H1 (cell line): ENCODE measurements around the gene PDLIM3. TPM values are rescaled to one million over a fixed set of nuclear protein-coding genes. Genes with fewer than 3 reads are reported as not detected.

Source experiments
- CTCF ChIA-PET: fragments of 300-600 bp; sonication (Branson Sonifier 250); formaldehyde crosslinking; loops from one replicate; lab custom pipeline; 2021; ENCODE audit not compliant: partially characterized antibody; lab: Charles Lee
- POLR2A ChIA-PET: fragments of 300-600 bp; sonication (Branson Sonifier 250); formaldehyde crosslinking; loops from one replicate; lab custom pipeline; 2021; ENCODE audit warnings: inconsistent platforms; ENCODE audit not compliant: partially characterized antibody; lab: Charles Lee
- DNase-seq, 2 experiments: peaks; one replicate each; pipeline versions ENCODE4 v3.0.0 to v3.0.0-alpha.2; 2010 to 2022; ENCODE audit warnings: low spot score in 2 of 2, low read depth in 1 of 2, mixed read lengths in 1 of 2
- FAIRE-seq: peaks from 2 replicates; lab custom pipeline; 2011; peaks lifted over from hg19 to GRCh38; lab: Jason Lieb, UNC
- H2AFZ ChIP-seq: 2 replicates; pipeline ENCODE4 v1.8.1; 2012; ENCODE audit warnings: low read length, inconsistent platforms
- H2AK5ac ChIP-seq: 2 replicates; pipeline ENCODE4 v1.6.1; 2013; ENCODE audit warnings: low read depth, low read length
- H2BK120ac ChIP-seq: replicated peaks from 2 replicates; pipeline ENCODE3; 2013; ENCODE audit warnings: low read depth, low read length, inconsistent platforms
- H2BK12ac ChIP-seq: 2 replicates; pipeline ENCODE4 v1.6.1; 2013; ENCODE audit warnings: low read depth, low read length
- H2BK15ac ChIP-seq: 2 replicates; pipeline ENCODE4 v1.6.1; 2013; ENCODE audit warnings: low read length
- H2BK20ac ChIP-seq: 2 replicates; pipeline ENCODE4 v1.6.1; 2013; ENCODE audit warnings: low read length
- H2BK5ac ChIP-seq: 2 replicates; pipeline ENCODE4 v1.6.1; 2013; ENCODE audit warnings: low read depth, low read length
- H3K14ac ChIP-seq: 2 replicates; pipeline ENCODE4 v1.6.1; 2013; ENCODE audit warnings: inconsistent platforms; ENCODE audit not compliant: insufficient read length
- H3K18ac ChIP-seq: 2 replicates; pipeline ENCODE4 v1.6.1; 2013; ENCODE audit warnings: low read length; ENCODE audit errors: extremely low read depth
- H3K23ac ChIP-seq: 2 replicates; pipeline ENCODE4 v1.6.1; 2013; ENCODE audit warnings: inconsistent platforms; ENCODE audit not compliant: insufficient read length
- H3K23me2 ChIP-seq: 2 replicates; pipeline ENCODE4 v1.6.1; 2013; ENCODE audit warnings: low read depth, low read length
- H3K27ac ChIP-seq: 2 replicates; pipeline ENCODE4 v1.6.1; 2011; ENCODE audit warnings: low read depth, low read length, inconsistent platforms
- H3K27me3 ChIP-seq, 4 experiments: replicated peaks in 1 of 4; 1 replicate in 1 of 4; 2 replicates in 3 of 4; pipeline versions ENCODE4 v1.6.1 to v1.8.1; 2011 to 2013; ENCODE audit warnings: low read length in 3 of 4, mild to moderate bottlenecking in 3 of 4, inconsistent platforms in 2 of 4, mixed read lengths in 2 of 4, moderate library complexity in 1 of 4; ENCODE audit not compliant: control insufficient read depth in 3 of 4, insufficient read depth in 3 of 4; ENCODE audit errors: extremely low read depth in 1 of 4
- H3K36me3 ChIP-seq, 4 experiments: 2 replicates each; pipeline versions ENCODE4 v1.6.1 to v1.8.1; 2011 to 2013; ENCODE audit warnings: mild to moderate bottlenecking in 4 of 4, low read length in 3 of 4, moderate library complexity in 2 of 4, control low read depth in 1 of 4, inconsistent platforms in 1 of 4; ENCODE audit not compliant: insufficient read depth in 4 of 4, control insufficient read depth in 2 of 4
- H3K4ac ChIP-seq: replicated peaks from 2 replicates; pipeline ENCODE3; 2013; ENCODE audit warnings: low read length, low read depth, mixed read lengths, inconsistent platforms; ENCODE audit not compliant: insufficient read length
- H3K4me1 ChIP-seq, 4 experiments: replicated peaks in 1 of 4; 1 replicate in 1 of 4; 2 replicates in 3 of 4; pipeline versions ENCODE4 v1.6.1 to v1.8.1; 2011 to 2013; ENCODE audit warnings: low read length in 3 of 4, inconsistent platforms in 2 of 4, mixed read lengths in 1 of 4; ENCODE audit not compliant: insufficient read depth in 4 of 4, control insufficient read depth in 3 of 4
- H3K4me2 ChIP-seq, 2 experiments: 2 replicates each; pipeline versions ENCODE4 v1.6.1 to v1.8.1; 2011 to 2013; ENCODE audit warnings: low read depth in 2 of 2, low read length in 2 of 2, control low read depth in 1 of 2, inconsistent platforms in 1 of 2, mild to moderate bottlenecking in 1 of 2; ENCODE audit not compliant: insufficient read depth in 1 of 2
- H3K4me3 ChIP-seq, 4 experiments: fragments of 200-600, 300-600 bp in 1 of 4; sonication (generic), shearing (Covaris generic), sonication (Bioruptor Twin) in 1 of 4; 2 replicates each; pipeline versions ENCODE4 v1.5.1 to v1.8.1; 2011 to 2016; ENCODE audit warnings: low read length in 4 of 4, low read depth in 3 of 4, control low read depth in 2 of 4, inconsistent platforms in 2 of 4, mild to moderate bottlenecking in 2 of 4, mixed read lengths in 1 of 4, moderate library complexity in 1 of 4; ENCODE audit not compliant: insufficient read depth in 2 of 4; ENCODE audit errors: extremely low read depth in 1 of 4
- H3K56ac ChIP-seq: replicated peaks from 2 replicates; pipeline ENCODE3; 2013; ENCODE audit warnings: low read depth, mild to moderate bottlenecking, mixed read lengths, low read length, inconsistent platforms; ENCODE audit not compliant: insufficient read length
- H3K79me1 ChIP-seq: 2 replicates; pipeline ENCODE4 v1.6.1; 2013; ENCODE audit warnings: low read depth, low read length, control low read depth
- H3K79me2 ChIP-seq, 2 experiments: 2 replicates each; pipeline versions ENCODE4 v1.6.1 to v1.8.1; 2012 to 2013; ENCODE audit warnings: low read length in 2 of 2, mild to moderate bottlenecking in 2 of 2, inconsistent platforms in 1 of 2; ENCODE audit not compliant: insufficient read depth in 2 of 2, control insufficient read depth in 1 of 2
- H3K9ac ChIP-seq, 4 experiments: replicated peaks in 1 of 4; 1 replicate in 1 of 4; 2 replicates in 3 of 4; pipeline versions ENCODE4 v1.6.1 to v1.8.1; 2011 to 2013; ENCODE audit warnings: low read depth in 3 of 4, low read length in 3 of 4, control low read depth in 2 of 4, mild to moderate bottlenecking in 2 of 4, moderate library complexity in 2 of 4, inconsistent platforms in 1 of 4; ENCODE audit errors: extremely low read depth in 1 of 4
- H3K9me3 ChIP-seq, 2 experiments: 2 replicates each; pipeline versions ENCODE4 v1.6.1 to v1.8.1; 2012 to 2013; ENCODE audit warnings: mild to moderate bottlenecking in 2 of 2, moderate library complexity in 2 of 2, control low read depth in 1 of 2, inconsistent platforms in 1 of 2, low read depth in 1 of 2, low read length in 1 of 2, mixed read lengths in 1 of 2; ENCODE audit not compliant: insufficient read depth in 2 of 2
- H4K20me1 ChIP-seq, 2 experiments: replicated peaks in 1 of 2; 2 replicates each; pipeline versions ENCODE3 to v1.8.1; 2011 to 2013; ENCODE audit warnings: inconsistent platforms in 2 of 2, low read length in 2 of 2, mild to moderate bottlenecking in 1 of 2; ENCODE audit not compliant: insufficient read depth in 2 of 2, control insufficient read depth in 1 of 2
- H4K5ac ChIP-seq: 2 replicates; pipeline ENCODE4 v1.6.1; 2013; ENCODE audit warnings: low read length, low read depth, mixed read lengths, inconsistent platforms; ENCODE audit not compliant: insufficient read length
- H4K8ac ChIP-seq: 2 replicates; pipeline ENCODE4 v1.8.0; 2013; ENCODE audit warnings: mild to moderate bottlenecking, moderate library complexity, low read length, inconsistent platforms; ENCODE audit not compliant: insufficient read depth; ENCODE audit errors: extremely low read depth
- H4K91ac ChIP-seq: replicated peaks from 2 replicates; pipeline ENCODE3; 2013; ENCODE audit warnings: low read length, mixed read lengths, inconsistent platforms; ENCODE audit not compliant: insufficient read length
- BACH1 ChIP-seq: IDR thresholded peaks from 2 replicates; pipeline ENCODE4 v1.6.1; 2012; ENCODE audit warnings: low read length, improper control_type of control experiment
- BCL11A ChIP-seq, 2 experiments: IDR thresholded peaks; one replicate each; pipeline ENCODE4 v1.6.1; 2011; ENCODE audit warnings: low read depth in 2 of 2, low read length in 2 of 2, mild to moderate bottlenecking in 2 of 2
- CEBPB ChIP-seq: IDR thresholded peaks from 2 replicates; pipeline ENCODE4 v1.6.1; 2012; ENCODE audit warnings: low read depth, low read length
- CHD1 ChIP-seq: IDR thresholded peaks from 2 replicates; pipeline ENCODE4 v1.6.1; 2012; ENCODE audit warnings: low read depth, low read length, improper control_type of control experiment
- JUN ChIP-seq: IDR thresholded peaks from 2 replicates; pipeline ENCODE4 v1.6.1; 2011; ENCODE audit warnings: low read depth, mild to moderate bottlenecking, improper control_type of control experiment, low read length
- NANOG ChIP-seq: IDR thresholded peaks from 2 replicates; pipeline ENCODE4 v1.6.1; 2011; ENCODE audit warnings: low read length, low read depth, mild to moderate bottlenecking, inconsistent platforms; ENCODE audit not compliant: insufficient read depth, poor library complexity, severe bottlenecking
- POLR2A ChIP-seq, 2 experiments: IDR thresholded peaks; 1 replicate in 1 of 2; 2 replicates in 1 of 2; pipeline ENCODE4 v1.6.1; 2011; ENCODE audit warnings: low read depth in 2 of 2, low read length in 2 of 2, mild to moderate bottlenecking in 2 of 2; ENCODE audit errors: control extremely low read depth in 1 of 2
- RNF2 ChIP-seq: fragments of 200-900, 300-1000 bp; sonication (generic); IDR thresholded peaks from 2 replicates; pipeline ENCODE4 v1.7.1; 2016; ENCODE audit warnings: borderline replicate concordance, low read depth, mild to moderate bottlenecking, antibody characterized with exemption, low read length; ENCODE audit not compliant: poor library complexity, severe bottlenecking; ENCODE audit errors: missing control alignments
- TAF1 ChIP-seq: IDR thresholded peaks from 2 replicates; pipeline ENCODE4 v1.6.1; 2011; ENCODE audit warnings: mild to moderate bottlenecking, low read depth, low read length
- YY1 ChIP-seq: IDR thresholded peaks from 2 replicates; pipeline ENCODE4 v1.6.1; 2011; ENCODE audit warnings: low read depth, mild to moderate bottlenecking, low read length
- WGBS, 2 experiments: shearing (Covaris generic) in 1 of 2; methylation state at CpG; one replicate each; pipeline versions ENCODE4 v1.1.6 to v1.1.7; 2013 to 2015; ENCODE audit warnings: low lambda C conversion rate in 2 of 2, mixed read lengths in 2 of 2, inconsistent platforms in 1 of 2, low coverage in 1 of 2, missing lambda C conversion rate in 1 of 2; ENCODE audit not compliant: insufficient replicate concordance in 2 of 2, insufficient coverage in 1 of 2, insufficient read length in 1 of 2; ENCODE audit errors: extremely low coverage in 1 of 2, missing lambda C conversion rate in 1 of 2; 5-methylcytosine and 5-hydroxymethylcytosine counted together
- polyA plus RNA-seq, 7 experiments: library from polyadenylated mRNA; depleted of rRNA in 3 of 7; stranded (reverse) in 5 of 7; unstranded in 2 of 7; fragments of >200 nt in 5 of 7; fragments of 200-250 nt in 2 of 7; gene quantifications; 1 replicate in 5 of 7; 2 replicates in 1 of 7; 4 replicates in 1 of 7; pipeline versions ENCODE4 v1.2.1 to v1.2.3, GENCODE V29; 2011 to 2013; ENCODE audit warnings: missing spikeins in 2 of 7, mixed read lengths in 2 of 7
- total RNA-seq: library from RNA; stranded (reverse); fragmentation: NEBNext Ultra II Directional; extraction: Animal tissue kit (Norgen Biotek cat#: 25700); gene quantifications from 2 replicates; pipeline ENCODE4 v1.2.1, GENCODE V29; 2021
- TF ChIP-seq, protein P1 (sequence below), 3 experiments: IDR thresholded peaks; 1 replicate in 2 of 3; 2 replicates in 1 of 3; pipeline versions ENCODE4 v1.5.1 to v1.6.1; 2011; ENCODE audit warnings: low read length in 3 of 3, mild to moderate bottlenecking in 3 of 3, inconsistent platforms in 2 of 3, low read depth in 1 of 3, moderate library complexity in 1 of 3; ENCODE audit not compliant: insufficient read depth in 1 of 3; ENCODE audit errors: control extremely low read depth in 1 of 3

PDLIM3 gene
- total and polyA plus RNA-seq, 2 of the 8 experiments (the other 6 are each of a cell fraction or from before 2014, with no cell fraction given), result 7.6 to 8.1 TPM

DNA sequence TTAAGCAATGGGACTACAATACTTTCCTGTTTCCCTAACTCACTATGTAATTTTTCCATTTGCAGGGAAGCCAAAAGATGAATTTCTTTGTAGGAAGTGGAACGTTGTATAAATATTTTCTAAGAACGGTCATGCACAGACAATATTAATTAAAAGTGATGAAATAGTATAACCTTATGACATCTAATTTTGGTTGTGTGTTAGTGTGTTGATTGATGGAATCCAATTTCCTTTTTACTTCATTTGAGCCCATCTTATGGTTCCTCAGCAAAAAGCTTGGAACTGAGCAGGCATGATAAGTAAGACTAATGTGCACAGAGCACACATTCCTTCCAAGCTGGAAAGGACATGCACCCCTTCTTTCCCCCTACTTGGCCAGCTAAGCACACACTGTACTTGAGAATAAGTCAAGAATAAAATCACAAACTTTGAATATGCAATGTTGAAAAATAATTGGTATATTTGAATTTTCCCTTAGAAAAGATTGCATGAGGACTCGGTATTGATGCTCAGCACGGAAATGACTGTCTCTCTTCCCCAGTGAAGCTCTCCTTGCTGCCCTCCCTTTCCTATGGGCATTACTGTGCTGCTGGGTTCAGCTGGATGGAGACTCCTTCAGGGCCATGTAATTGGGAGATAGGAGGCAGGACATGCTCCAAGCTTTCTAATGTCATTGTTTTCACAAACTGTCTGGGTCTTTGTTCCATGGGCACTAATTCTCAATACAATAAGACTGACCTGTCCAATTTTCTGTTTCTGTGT is 19.2 kb upstream of the PDLIM3 start:
- H3K23ac ChIP-seq, result no peak overlapping the region
- no peak overlapping the region for H2AK5ac ChIP-seq
- no peaks in the 10 kb centered on the region for H3K36me3 ChIP-seq
- no peak overlapping the region for H4K91ac ChIP-seq
- no peaks in the 10 kb centered on the region for H4K20me1 ChIP-seq
- H3K9ac ChIP-seq, result no peak overlapping the region
- ChIA-PET CTCF (no interaction called here), POLR2A (no interaction called here)
- no peak overlapping the region for H2BK5ac ChIP-seq
- no peak overlapping the region for H2BK12ac ChIP-seq
- H3K4me2 ChIP-seq, result no peak overlapping the region
- H3K27ac ChIP-seq, result no peak overlapping the region
- H3K9me3 ChIP-seq, result no peaks in the 10 kb centered on the region
- H3K79me1 ChIP-seq, result no peaks in the 10 kb centered on the region
- H2BK15ac ChIP-seq, result no peak overlapping the region
- no peak overlapping the region for H3K18ac ChIP-seq
- H3K79me2 ChIP-seq, result no peaks in the 10 kb centered on the region
- H4K8ac ChIP-seq, result no peak overlapping the region
- H3K4me1 ChIP-seq, result no peaks in the 10 kb centered on the region
- H4K5ac ChIP-seq, result no peak overlapping the region
- no peak overlapping the region for H2BK120ac ChIP-seq
- no peak overlapping the region for H2AFZ ChIP-seq
- H2BK20ac ChIP-seq, result no peak overlapping the region
- DNase-seq, result no peak
- H3K27me3 ChIP-seq, result peaks cover 0 to 1% (median 0%) of the 10 kb centered on the region in 4 experiments; a peak in 1 of 7 replicates
- FAIRE-seq, result no peak
- no peak overlapping the region for H3K14ac ChIP-seq
- WGBS, 2 experiments, result 93% methylated on average over 4 of the region's 4 CpGs; no CpG with 5 or more reads in 1 of the 2 experiments
- no peak overlapping the region for H3K56ac ChIP-seq
- H3K4me3 ChIP-seq, result no peak overlapping the region
- no peaks in the 10 kb centered on the region for H3K23me2 ChIP-seq
- H3K4ac ChIP-seq, result no peak overlapping the region
- TF ChIP-seq NANOG, result no peak
- no peak for TF ChIP-seq YY1
- TF ChIP-seq, protein P1, sequence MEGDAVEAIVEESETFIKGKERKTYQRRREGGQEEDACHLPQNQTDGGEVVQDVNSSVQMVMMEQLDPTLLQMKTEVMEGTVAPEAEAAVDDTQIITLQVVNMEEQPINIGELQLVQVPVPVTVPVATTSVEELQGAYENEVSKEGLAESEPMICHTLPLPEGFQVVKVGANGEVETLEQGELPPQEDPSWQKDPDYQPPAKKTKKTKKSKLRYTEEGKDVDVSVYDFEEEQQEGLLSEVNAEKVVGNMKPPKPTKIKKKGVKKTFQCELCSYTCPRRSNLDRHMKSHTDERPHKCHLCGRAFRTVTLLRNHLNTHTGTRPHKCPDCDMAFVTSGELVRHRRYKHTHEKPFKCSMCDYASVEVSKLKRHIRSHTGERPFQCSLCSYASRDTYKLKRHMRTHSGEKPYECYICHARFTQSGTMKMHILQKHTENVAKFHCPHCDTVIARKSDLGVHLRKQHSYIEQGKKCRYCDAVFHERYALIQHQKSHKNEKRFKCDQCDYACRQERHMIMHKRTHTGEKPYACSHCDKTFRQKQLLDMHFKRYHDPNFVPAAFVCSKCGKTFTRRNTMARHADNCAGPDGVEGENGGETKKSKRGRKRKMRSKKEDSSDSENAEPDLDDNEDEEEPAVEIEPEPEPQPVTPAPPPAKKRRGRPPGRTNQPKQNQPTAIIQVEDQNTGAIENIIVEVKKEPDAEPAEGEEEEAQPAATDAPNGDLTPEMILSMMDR (IDR thresholded peaks at IDR 0.05; ENCODE audit: control extremely low read depth in 1 of 3, insufficient read depth in 1 of 3, low read depth in 1 of 3, low read length in 3 of 3), result no peak
- TF ChIP-seq CEBPB, result no peak
- TF ChIP-seq TAF1, result no peak
- TF ChIP-seq POLR2A (IDR thresholded peaks at IDR 0.05; ENCODE audit: control extremely low read depth in 1 of 2, low read depth in 2 of 2, low read length in 2 of 2), result no peak
- no peak for TF ChIP-seq JUN
- TF ChIP-seq CHD1, result no peak
- TF ChIP-seq RNF2, result no peak
- no peak for TF ChIP-seq BCL11A (IDR thresholded peaks at IDR 0.05; ENCODE audit: low read depth in 2 of 2, low read length in 2 of 2)
- TF ChIP-seq BACH1, result no peak
